Stimulated activated CD4-positive, alpha-beta T cell treated with anti-CD3 and anti-CD28 coated beads, TNF-alpha, amount 100 ng/mL, for 4 hours (primary cell): ENCODE results near the gene CHD9.
"Not testable (repeated sequence)": the region's sequence is repeated elsewhere in the genome, so short reads cannot be mapped to it uniquely, and the experiment has no call there.

Experiments
- DNase-seq, 3 experiments: peaks; one replicate each; pipeline ENCODE4 v3.0.0-alpha.2; 2020; ENCODE audit warnings: low read depth in 3 of 3

The CHD9 gene

DNA sequence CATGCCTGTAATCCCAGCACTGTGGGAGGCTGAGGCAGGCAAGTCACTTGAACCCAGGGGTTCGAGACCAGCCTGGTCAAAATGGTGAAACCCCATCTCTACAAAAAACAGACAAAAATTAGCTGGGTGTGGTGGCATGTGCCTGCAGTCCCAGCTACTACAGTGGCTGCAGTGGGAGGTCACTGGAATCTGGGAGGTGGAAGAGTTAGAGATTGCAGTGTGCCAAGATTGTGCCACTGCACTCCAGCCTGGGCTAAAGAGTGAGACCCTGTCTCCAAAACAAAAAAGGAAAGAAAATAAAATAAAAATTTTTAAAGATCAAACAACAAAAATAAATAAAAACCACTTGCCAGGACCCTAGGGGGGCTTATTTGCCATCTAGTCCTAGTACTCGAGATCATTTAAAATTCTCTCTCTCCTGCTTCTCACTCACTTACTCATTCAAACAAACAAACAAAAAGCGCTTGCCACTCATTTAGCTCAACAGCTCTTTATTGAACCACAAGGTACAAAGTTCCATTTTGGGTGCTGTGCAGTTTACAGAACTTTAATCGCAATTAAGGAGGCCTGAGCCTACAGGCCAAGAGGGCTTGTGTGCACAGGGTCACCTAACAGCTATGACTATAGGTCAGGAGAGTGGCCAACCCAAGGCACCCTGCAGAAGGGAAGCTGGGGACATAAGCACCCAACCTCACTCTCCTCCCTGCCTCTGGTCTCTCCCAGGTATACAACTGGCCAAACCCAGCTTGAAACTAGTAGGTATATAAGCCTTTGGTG lies 6.5 kb upstream of the CHD9 start:
- DNase-seq = no peak

DNA sequence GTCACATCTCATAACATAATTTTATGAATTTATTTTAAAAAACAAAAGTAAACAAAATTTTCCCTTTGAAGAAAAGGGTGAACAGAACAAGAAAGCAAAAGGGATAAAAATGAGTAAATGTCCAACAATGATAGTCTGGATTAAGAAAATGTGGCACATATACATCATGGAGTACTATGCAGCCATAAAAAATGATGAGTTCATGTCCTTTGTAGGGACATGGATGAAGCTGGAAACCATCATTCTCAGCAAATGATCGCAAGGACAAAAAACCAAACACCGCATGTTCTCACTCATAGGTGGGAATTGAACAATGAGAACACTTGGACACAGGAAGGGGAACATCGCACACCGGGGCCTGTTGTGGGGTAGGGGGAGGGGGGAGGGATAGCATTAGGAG lies 3.5 kb upstream of the CHD9 start:
- DNase-seq = not testable (repeated sequence)

DNA sequence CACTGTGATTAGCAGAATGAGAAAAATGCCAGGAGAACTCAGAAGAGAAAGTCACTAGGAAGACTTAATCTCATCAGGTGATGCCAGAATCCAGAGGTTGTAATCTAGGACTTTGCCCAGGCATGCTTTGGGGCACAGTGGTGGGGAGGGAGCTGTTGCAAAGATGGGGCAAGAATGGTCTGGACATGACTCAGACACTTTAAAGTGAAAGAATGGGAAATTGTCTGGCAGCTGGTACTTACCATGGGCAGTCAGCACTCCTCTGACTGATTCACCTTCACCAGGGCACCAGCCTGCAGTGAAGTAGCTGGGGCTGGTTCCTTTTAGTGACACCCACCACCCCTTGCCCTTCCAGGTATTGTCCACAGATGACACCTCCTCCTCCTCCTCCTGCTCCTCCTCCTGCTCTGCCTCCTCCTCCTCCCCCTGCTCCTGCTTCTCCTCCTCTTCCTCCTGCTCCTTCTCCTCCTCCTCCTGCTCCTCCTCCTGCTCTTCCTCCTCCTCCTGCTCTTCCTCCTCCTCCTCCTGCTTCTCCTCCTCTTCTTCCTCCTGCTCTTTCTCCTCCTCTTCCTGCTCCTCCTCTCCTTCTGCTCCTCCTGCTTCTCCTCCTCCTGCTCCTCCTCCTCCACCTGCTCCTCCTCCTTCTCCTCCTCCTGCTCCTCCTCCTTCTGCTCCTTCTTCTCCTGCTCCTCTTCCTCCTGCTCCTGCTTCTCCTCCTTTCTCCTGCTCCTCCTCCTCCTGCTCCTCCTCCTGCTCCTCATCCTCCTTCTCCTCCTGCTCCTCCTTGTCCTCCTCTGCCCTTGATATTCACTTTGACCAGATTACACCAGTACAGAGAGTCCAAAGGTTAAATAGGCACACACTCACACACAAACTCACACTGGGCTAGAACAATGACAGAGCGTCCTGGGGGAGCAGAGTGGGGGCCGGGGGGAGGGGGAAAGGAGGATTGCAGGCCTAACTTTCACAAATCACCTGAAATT lies 2.0 kb upstream of the CHD9 start, which contains the start of gene CHD9NB:
Gene CHD9NB, minus strand, starts transcription at position 379 of the 983 bp plus-strand sequence. CDS start 8,739 bp downstream, outside the sequence.
- DNase-seq = no peak

DNA sequence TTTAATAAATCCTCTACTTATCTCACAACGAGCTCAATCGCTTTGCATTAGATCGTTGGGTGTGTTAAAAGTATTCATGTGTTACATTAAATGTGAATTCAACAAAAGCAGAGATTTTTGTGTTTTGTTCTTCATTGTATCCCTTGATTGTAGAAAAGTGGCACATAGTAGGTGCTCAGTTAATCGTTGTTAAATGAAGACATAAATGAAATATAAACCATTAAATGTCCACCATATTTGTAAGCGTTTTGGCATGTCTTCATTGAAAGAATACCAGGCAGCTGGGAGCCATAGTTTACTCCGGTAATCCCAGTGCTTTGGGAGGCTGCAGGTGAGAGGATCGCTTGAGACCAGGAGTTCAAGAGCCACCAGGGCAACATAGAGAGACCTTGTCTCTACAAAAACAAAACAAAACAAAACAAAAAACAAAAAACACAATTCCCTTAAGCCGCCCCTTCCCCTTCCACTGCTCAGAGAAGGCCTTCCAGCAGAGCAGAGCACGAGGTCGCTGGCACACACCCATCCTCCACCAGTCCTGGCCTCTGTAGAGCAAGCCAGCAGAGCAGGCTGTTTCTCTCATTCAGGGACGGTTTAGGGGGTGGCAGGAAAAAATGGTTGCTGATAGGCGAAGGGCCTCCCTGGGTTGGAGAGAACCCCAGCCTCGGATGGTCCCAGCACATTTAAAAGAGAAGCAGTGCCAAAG lies 673 bp upstream of the CHD9 start:
- DNase-seq = no peak

DNA sequence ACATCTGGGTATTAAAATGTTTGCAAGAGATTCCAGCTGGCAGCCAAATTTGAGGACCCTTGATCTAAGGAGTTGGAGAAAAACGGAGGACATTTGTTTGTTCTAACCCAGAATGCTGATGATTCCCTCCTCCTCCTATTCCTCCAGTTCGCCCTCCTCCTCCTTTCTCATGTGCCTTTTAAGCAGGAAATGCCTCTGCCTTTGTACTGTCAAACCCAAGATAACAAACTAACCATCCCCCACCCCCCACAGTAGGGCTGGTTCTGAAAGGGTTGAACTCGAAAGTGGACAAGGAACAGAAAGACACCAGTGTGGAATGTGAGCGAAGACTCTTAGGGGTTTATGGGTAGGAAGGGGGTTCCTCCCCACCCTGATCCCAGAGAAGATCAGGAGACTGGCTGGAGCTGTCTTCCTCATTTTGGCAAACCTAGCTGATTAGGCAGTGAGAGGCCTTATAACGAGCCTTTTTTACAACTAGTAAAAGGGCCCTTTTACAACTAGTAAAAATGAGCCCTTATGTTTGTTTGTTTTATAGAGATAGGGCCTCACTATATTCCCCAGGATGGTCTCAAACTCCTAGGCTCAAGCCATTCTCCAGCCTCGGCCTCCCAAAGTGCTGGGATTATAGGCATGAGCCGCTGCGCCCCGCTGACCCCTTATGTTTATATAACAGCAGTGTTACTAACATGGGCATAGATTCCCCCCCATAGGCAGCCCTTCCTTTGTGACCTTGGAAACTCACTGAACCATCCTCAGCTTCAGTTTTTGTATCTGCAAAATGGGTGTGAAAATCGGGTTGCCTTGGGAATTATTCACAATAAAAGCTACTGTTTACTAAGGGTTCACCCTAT lies 975 bp downstream of the CHD9 start:
- DNase-seq = no peak

DNA sequence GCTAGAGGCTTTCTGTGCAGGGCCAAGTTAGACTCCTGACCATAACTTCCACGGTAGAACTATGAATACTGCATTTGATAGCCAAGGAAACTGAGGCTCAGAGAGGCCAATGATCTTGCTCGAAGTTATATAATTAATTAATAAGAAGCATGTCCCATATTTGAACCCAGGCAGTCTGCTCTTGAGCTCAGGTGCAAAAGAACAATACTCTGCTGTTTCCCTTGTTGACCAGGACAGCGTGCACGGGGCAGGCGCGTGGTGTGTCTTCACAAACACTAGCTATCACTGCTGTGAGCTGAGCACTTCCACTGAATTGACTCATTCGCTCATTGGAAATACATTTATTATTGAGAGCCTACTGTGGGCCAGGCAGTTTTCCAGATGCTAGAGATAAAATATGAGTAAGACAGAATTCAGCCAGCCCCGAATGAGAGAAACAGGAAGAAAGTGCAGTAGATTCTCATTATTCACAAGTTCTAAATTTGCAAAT lies 1.6 kb downstream of the CHD9 start:
- DNase-seq = no peak

DNA sequence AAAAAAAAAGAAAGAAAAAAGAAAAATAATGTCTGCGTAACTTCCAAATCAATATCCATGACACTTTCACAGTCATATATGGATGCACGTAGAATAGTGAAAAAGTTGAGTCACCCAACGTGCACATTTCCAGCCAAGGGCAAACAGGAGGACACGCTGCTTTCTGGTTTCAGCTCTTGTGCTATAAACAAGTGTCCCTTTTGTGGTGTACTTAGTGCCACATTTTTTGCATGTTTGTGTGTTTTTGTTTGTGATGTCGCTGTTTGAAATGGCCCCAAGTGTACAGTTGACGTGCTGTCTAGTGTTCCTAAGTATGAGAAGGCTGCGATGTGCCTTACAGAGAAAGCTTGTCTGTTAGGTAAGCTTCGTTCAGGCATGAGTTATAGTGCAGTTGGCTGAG lies 2.9 kb downstream of the CHD9 start:
- DNase-seq = no peak

DNA sequence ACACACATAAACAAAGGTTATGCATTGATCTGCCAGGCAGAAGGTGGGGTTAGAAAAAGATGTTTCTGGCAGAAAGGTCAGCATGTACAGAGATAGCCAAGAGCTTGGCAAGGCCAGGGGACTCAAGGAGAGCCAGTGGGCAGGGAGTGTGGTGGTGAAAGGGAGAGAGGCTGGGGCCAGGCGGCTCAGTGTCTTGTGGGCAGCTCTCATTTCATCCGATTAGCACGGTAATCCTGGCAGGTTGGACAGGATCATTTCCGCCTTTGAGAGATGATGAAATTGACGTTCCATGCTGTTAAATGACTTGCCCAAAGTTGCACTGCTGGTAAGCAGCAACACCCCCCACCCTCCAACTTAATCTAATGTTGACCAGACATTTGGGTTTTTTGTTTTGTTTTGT lies 3.6 kb downstream of the CHD9 start:
- DNase-seq = no peak

DNA sequence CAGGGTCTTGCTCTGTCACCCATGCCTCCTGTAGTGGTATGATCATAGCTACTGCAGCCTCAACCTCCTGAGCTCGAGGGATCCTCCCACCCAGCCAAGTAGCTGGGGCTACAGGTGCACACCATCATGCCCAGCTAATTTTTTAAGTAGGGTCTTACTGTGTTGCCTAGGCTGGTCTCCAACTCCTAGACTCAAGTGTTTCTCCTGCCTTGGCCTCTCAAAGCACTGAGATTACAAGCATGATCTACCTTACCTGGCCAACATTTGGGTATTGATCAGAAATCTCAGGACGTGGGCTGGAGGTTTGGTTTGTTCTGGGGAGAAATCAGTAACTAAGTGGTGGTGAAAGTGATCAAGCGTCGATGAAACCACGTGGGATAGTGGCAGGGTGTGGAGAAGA lies 4.1 kb downstream of the CHD9 start:
- no peak for DNase-seq

DNA sequence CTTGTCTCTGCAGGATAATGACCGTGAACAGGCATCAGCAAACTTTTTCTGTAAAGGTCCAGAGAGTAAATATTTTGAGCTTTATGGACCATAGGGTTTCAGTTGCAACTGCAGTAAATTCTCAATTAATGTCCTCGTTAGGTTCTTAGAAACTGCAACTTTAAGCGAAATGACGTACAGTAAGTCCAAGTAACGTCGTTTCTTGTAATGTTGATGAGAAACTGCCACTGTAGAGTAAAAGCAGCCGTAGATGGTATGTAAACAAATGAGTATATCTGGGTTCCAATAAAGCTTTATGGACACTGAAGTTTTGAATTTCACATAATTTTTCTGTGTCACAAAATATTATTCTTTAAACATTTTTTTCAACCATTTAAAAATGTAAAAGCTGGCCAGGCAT lies 4.9 kb downstream of the CHD9 start:
- DNase-seq = no peak

DNA sequence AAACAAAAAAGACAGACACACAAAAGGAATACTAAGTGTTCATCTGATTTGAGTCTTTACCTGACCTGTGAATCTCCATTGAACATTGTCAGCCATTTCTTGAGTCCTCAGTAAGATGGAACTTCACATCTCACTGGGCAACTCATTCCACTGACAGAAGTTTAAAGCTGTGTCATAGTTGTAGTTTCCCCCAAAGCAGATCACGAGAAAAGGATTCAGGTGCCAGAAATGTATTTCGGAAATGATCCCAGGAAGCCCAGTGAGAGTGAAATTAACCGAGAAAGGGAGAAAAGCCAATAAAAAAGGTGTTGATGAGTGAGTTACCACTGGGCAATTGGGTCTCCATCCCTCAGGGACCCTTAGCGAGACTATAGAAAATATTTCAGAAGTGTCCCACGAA lies 6.5 kb downstream of the CHD9 start:
- no peak for DNase-seq

DNA sequence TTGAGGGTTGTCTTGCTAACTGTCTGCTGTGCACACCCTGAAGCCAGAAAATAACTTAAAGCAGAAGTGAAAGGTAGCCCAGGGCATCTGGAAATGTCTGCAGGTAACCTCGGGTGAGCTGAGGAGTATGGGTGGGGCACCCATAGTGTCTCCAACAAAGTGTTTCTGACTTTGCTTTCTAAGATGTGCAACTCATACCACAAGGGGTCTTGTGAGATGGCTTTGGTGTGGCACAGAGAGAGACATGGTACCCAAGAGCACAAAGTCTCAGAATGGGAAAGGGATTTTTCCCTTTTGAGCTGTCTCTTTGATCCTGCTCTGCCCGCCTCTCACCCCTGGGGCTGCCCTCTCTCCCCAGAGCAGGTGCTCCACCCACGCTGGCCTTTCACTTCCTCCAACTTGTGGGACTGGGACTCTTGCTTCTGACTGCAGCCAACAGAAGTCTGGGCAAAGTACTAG lies 6.9 kb downstream of the CHD9 start:
- DNase-seq = no peak

DNA sequence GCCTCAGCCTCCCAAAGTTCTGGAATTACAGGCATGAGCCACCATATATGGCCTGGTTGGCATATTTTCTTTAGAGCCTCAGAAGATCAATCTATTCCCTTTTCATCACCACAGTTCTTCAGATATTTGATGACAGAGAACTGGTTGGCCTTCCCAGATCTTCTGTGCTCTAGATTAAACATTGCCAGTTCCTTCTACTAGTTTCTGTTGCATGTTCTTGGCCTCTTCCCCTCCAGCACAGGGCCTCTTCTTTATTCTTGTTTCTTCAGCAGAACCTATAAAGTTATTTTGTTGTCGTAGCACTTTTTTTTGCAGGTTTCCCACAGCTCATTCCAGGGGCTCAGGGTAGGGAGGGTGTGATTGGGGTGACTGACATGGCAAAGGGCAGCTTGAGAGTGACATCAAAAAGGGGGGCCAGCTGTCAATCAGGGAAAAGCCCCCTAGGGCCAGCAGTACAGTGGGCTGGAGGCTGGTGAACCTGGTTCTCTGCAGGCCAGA lies 9.3 kb downstream of the CHD9 start:
- no peak for DNase-seq

DNA sequence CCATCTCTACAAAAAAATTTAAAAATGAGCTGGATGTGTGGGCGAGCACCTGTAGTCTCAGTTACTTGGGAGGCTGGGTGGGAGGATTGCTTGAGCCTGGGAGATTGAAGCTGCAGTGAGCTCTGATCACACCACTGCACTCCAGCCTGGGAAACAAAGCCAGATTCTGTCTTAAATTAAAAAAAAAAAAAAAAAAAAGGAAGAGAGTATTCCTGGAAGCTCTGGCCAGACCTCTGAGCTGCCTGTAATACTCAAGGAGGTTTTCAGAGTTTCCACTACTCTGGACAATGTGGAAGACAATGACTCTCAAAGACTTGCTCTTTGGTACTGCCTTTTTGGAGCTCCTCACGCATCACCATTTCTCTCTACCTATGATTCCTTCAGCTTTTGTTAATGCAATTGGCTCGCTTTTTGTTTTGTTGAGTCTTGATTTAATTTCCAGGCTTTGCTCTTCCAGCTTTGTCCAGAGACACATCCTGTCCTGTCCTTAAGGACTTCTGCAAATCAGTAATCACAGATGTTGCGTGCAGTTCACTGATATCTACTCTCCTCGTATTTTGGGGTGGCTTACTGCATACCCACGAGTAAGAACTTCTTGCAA lies 10.8 kb downstream of the CHD9 start:
- no peak for DNase-seq

DNA sequence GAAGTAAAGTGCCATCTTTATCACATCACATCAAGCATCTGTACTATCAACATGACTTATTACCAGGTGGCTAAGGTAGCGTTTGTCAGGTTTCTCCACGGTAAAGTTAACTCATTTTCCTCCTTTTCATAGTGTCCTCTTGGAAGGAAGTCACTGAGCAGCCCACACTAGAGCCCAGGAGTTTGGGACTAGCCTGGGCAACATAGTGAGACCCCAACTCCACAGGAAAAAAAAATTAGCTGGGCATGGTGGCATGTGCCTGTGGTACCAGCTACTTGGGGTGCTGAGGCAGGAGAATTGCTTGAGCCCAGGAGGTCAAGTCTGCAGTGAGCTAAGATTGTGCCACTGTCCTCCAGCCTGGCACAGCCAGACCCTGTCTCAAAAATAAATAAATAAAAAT lies 12.9 kb downstream of the CHD9 start:
- DNase-seq = no peak

DNA sequence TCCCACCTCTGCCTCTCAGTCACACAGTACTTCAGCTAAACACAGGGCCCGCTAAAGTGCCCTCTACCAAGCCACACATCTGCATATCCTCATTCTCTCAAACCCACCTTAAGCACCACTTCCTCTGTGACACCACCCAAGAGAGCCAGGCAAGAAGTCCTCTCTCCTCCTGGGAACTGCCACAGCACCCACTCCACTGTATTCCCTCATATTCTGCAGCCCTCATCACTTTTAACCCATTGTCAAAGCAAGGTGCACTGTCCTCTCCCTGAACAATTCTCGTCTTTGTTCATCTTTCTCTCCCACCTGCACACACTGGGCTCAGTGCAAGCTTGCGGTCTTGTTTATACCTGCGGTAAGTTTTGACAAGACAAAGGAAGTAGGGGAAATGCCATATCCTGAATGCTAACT lies 13.6 kb downstream of the CHD9 start:
- DNase-seq = no peak

DNA sequence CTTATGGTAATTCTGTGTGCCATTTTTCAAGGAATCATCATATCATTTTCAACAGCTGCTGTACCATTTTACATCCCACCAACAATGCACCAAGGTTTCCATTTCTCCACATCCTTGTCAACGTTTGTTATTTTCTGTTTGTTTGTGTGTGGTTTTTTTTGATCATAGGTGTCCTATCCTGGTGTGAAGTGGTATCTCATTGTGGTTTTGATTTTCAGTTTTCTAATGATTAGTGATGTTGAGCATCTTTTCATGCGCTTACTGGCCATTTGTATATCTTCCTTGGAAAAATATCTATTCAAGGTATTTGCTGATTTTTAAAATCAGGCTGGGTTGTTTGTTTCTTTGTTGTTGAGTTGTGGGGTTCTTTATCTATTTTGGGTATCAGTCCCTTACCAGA lies 15.0 kb downstream of the CHD9 start:
- no peak for DNase-seq

DNA sequence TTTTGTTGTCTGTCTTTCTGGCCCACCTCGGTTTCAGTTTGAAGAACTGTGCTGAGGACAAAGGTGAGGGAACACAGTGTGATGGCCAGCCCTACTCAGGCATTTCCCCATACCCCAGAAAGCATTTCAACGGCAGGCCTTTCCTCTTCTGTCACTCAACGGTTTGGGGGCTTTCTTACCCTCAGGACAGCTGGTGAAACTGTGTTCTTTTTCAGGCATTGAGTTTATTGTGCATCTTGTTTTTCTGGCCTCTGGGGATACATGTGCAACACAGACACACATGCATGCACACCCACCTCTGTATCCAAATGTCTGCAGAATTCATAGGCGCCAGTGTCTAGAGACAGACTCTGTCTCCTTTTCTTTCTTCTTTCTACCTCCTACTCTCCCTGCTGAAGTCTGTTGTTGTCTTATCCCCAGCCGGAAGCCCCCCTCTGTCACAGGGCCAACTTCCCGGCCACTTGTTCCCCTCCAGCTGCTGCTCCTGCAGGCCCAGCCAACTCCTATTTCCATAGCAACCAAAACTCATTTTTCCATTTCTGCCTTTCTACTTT lies 17.0 kb downstream of the CHD9 start:
- no peak for DNase-seq

DNA sequence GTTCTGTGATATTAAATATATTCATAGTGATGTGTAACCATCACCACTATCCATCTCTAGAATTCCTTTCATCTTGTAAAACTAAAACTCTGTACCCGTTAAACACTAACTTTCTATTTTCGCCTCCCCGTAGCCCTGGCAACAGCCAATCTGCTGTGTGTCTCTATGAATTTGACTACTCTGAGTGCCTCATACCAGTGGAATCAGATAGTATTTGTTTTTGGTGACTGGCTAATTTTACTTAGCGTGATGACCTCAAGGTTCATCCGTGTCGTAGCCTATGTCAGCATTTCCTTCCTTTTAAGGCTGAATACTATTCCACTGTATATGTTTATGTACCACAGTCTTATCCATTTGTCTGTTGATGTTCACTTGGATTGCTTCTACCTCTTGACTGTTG lies 18.2 kb downstream of the CHD9 start:
- no peak for DNase-seq

DNA sequence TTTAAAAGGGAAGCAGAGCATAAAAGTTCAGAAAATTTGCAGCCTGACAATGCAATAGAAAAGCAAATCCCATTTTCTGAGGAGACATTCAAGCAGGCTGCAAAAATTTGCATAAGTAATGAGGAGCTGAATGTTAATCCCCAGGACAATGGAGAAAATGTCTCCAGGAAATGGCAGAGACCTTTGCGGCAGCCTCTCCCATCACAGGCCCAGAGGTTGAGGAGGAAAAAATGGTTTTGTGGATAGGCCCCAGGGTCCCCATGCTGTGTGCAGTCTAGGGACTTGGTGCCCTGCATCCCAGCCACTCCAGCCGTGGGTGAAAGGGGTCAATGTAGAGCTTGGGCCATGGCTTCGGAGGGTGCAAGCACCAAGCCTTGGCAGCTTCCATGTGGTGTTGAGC lies 19.5 kb downstream of the CHD9 start:
- not testable (repeated sequence) for DNase-seq
